ENCODE results near the gene RBMS1. TPM values are rescaled to one million over a fixed set of nuclear protein-coding genes. Genes with fewer than 3 reads are reported as not detected.

The RBMS1 gene
- total RNA-seq, 3 donors from 2014 or later: 81.3 to 96.2 (median 92.1) TPM

DNA sequence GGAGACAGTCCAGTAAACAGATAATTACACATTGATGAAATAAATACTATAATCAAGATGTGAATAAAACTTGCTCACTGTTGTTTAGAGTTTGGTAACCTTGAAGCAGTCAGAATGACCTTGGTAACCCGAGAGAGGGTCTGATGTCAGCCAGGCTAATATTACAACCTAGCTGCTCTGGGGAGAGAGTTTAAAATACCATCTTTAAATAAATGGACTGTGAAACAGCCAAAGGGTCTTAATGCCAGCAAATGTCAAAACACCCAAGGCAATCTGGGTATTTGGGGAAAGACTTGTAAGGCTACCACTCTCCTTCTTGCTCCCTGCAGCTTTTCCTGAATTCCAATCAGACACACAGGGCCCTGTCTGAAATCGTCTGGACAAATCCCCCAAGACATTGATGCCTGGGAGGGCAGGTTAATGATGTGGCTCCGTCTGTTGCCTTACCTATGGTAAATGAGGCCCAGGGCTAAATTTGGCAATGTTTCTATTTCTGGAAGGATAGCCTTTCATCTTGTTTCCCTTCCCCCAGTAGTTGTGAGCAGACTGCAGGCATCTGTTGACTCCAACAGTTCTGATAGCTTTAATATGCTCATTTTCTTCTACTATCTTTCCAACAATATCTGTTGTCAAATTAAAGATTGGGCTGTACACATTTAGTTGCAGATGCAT lies 250.6 kb downstream of the RBMS1 start:
- H3K36me3 ChIP-seq: no peaks in the 10 kb centered on the region
- intact Hi-C loops (cut with DNase I; ENCODE audit: low total_unique reads): no loop called here
- no peak for DNase-seq (ENCODE audit: low spot score in 2 of 2)
- H3K27me3 ChIP-seq: no peaks in the 10 kb centered on the region
- no peaks in the 10 kb centered on the region for H3K4me1 ChIP-seq
- TF ChIP-seq, protein P1, sequence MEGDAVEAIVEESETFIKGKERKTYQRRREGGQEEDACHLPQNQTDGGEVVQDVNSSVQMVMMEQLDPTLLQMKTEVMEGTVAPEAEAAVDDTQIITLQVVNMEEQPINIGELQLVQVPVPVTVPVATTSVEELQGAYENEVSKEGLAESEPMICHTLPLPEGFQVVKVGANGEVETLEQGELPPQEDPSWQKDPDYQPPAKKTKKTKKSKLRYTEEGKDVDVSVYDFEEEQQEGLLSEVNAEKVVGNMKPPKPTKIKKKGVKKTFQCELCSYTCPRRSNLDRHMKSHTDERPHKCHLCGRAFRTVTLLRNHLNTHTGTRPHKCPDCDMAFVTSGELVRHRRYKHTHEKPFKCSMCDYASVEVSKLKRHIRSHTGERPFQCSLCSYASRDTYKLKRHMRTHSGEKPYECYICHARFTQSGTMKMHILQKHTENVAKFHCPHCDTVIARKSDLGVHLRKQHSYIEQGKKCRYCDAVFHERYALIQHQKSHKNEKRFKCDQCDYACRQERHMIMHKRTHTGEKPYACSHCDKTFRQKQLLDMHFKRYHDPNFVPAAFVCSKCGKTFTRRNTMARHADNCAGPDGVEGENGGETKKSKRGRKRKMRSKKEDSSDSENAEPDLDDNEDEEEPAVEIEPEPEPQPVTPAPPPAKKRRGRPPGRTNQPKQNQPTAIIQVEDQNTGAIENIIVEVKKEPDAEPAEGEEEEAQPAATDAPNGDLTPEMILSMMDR (IDR thresholded peaks at IDR 0.05): no peak
- TF ChIP-seq POLR2AphosphoS5 (IDR thresholded peaks at IDR 0.05) (no peak), POLR2A (IDR thresholded peaks at IDR 0.05) (no peak)
- peak overlapping the region; percentile 53 to 77 for H3K27ac ChIP-seq
- H3K9me3 ChIP-seq: no peaks in the 10 kb centered on the region
- H3K4me3 ChIP-seq: no peak overlapping the region

DNA sequence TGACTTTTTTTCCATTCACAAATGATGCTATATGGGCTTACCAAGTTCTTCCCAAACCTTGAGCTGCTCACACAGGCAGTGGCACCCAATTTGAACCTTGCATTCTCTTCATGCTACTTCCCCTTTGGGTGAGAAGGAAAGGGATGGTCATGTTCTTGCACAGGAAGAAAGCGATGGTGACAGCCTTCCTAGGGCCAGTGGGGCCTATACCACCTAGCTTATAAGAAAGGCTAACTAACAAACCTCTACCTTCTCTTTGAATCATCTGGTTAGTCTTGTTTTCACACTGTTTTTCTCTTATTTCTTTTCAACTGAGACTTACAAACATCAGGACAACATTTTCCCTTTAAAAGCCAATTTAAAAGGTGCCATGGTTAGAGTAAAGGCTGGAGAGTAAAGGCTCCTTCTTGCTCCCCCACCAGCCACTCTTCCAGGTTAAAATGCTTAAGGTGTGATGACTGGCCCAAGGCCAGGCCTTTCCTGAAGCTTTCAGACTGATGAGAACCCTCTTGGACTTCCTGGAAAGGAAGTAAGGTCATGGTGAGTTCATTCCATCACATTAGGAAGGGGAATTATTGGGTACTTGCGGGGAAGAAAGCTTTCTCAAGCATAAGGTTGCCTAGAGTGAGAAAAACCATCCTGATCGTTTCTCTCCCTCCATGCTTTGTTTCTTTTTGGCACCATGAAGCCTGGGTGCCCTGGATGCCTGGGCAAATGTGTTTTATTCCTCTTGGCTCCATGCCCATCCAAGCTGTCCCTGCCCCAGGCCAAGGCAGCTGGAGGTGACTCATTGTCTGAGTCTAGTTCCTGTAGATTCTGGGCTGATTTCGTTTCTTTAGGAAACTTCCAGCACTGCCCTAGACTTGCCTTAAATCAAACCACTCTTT lies 252.1 kb downstream of the RBMS1 start:
- no peaks in the 10 kb centered on the region for H3K36me3 ChIP-seq
- TF ChIP-seq POLR2A (IDR thresholded peaks at IDR 0.05) (no peak), POLR2AphosphoS5 (IDR thresholded peaks at IDR 0.05) (peak; percentile 62 to 73 (median 65))
- TF ChIP-seq, protein P1 (IDR thresholded peaks at IDR 0.05): no peak
- no peaks in the 10 kb centered on the region for H3K9me3 ChIP-seq
- no peak overlapping the region for H3K4me3 ChIP-seq
- intact Hi-C loops (cut with DNase I; ENCODE audit: low total_unique reads): no loop called here
- peak overlapping the region; percentile 55 to 77 for H3K27ac ChIP-seq
- no peaks in the 10 kb centered on the region for H3K27me3 ChIP-seq
- H3K4me1 ChIP-seq: no peaks in the 10 kb centered on the region
- peak; percentile 76 to 80 for DNase-seq (ENCODE audit: low spot score in 2 of 2)

DNA sequence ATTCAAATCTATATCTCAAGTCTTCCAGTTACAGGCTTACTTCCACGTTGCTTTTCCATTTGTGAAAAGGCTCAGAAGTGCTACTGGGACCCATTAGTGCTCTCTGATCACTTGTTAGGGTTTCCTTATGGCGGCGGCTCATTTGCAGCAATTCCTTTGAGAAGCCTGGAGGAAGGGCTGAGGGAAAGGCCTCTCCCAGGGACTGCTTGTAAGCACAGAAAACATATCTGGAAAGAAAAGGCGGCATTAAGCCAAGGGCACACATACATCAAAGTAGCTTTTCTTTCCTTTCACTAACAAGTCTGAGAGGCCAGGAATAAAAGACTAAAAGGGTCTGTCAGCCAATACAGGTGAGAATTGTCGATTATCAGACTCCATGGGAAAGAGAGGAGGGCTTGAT lies 254.2 kb downstream of the RBMS1 start:
- TF ChIP-seq POLR2AphosphoS5 (IDR thresholded peaks at IDR 0.05) (no peak), POLR2A (IDR thresholded peaks at IDR 0.05) (no peak)
- TF ChIP-seq, protein P1 (IDR thresholded peaks at IDR 0.05): no peak

DNA sequence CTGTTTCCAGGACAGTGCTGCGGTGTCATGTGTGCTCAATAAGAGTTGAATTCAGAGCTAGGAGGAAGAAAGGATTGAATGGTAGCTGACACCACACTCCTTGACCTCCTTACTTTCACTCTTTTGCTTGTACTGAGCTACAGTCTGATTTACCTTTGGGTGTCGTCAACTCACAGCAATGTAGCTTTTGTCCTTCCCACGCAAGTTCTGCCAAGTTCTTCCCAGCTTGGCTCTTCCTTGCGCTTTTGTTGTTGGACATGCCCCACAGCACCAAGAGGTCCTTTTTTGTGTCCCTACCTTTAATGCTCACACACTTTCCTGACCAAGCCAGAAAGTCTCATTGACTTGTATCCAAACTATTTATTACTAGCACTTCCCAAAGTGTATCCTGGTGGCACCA lies 255.2 kb downstream of the RBMS1 start:
- H3K4me1 ChIP-seq: no peaks in the 10 kb centered on the region
- peak overlapping the region; percentile 61 to 82 for H3K27ac ChIP-seq
- H3K27me3 ChIP-seq: no peaks in the 10 kb centered on the region
- intact Hi-C loops (cut with DNase I; ENCODE audit: low total_unique reads): no loop called here
- H3K9me3 ChIP-seq: no peaks in the 10 kb centered on the region
- no peaks in the 10 kb centered on the region for H3K36me3 ChIP-seq
- TF ChIP-seq POLR2A (IDR thresholded peaks at IDR 0.05): no peak
- TF ChIP-seq POLR2AphosphoS5 (IDR thresholded peaks at IDR 0.05): peak in 1 of 3 donors; percentile 39
- TF ChIP-seq, protein P1 (IDR thresholded peaks at IDR 0.05): no peak
- DNase-seq (ENCODE audit: low spot score in 2 of 2): peak in 1 of 2 donors; percentile 71
- H3K4me3 ChIP-seq: no peak overlapping the region

More for the DNA sequence above, 254.2 kb downstream of the RBMS1 start:
- Histone ChIP-seq H3K27ac (peak overlapping the region; percentile 61 to 63), H3K27me3 (no peaks in the 10 kb centered on the region), H3K4me1 (no peaks in the 10 kb centered on the region), H3K9me3 (no peaks in the 10 kb centered on the region), H3K36me3 (no peaks in the 10 kb centered on the region), H3K4me3 (no peak overlapping the region)
- no peak for DNase-seq (ENCODE audit: low spot score in 2 of 2)
- intact Hi-C loops (cut with DNase I; ENCODE audit: low total_unique reads): no loop called here

Measured in breast epithelium (tissue), 4 donors.